Neutrophil (primary cell): ENCODE data around the gene HRCT1.
"Not testable (repeated sequence)": the region's sequence is repeated elsewhere in the genome, so short reads cannot be mapped to it uniquely, and the experiment has no call there.

ENCODE experiments used
- H3K27ac ChIP-seq: fragments of 200-600 bp; sonication (generic); 2 replicates; pipeline ENCODE4 v1.5.1; 2016; ENCODE audit warnings: mild to moderate bottlenecking, moderate library complexity
- H3K27me3 ChIP-seq: fragments of 200-600 bp; sonication (generic); 2 replicates; pipeline ENCODE4 v1.6.0; 2016; ENCODE audit warnings: mild to moderate bottlenecking
- H3K36me3 ChIP-seq: fragments of 200-600 bp; sonication (generic); 2 replicates; pipeline ENCODE4 v1.5.1; 2017
- H3K4me1 ChIP-seq, 2 experiments: fragments of 200-600 bp in 1 of 2; sonication (generic) in 1 of 2; 1 replicate in 1 of 2; 2 replicates in 1 of 2; pipeline versions ENCODE4 v1.5.1 to v1.6.1; 2013 to 2016; ENCODE audit warnings: low read depth in 1 of 2, low read length in 1 of 2, mild to moderate bottlenecking in 1 of 2, moderate library complexity in 1 of 2; ENCODE audit not compliant: control insufficient read depth in 1 of 2, insufficient read depth in 1 of 2
- H3K4me3 ChIP-seq, 2 experiments: fragments of 200-600 bp in 1 of 2; sonication (generic) in 1 of 2; 1 replicate in 1 of 2; 2 replicates in 1 of 2; pipeline ENCODE4 v1.5.1; 2013 to 2016; ENCODE audit warnings: low read depth in 1 of 2, low read length in 1 of 2, mild to moderate bottlenecking in 1 of 2, moderate library complexity in 1 of 2
- H3K9me3 ChIP-seq: fragments of 200-600 bp; sonication (generic); 2 replicates; pipeline ENCODE4 v1.5.1; 2016
- CTCF ChIP-seq: fragments of 200-600 bp; sonication (generic); IDR thresholded peaks from 2 replicates; pipeline ENCODE4 v1.5.1; 2016; ENCODE audit warnings: antibody characterized with exemption

HRCT1 gene

GRCh38 chr9:35896570-35896969 is 9.4 kb upstream of the HRCT1 start:
- H3K4me3 ChIP-seq, result no peak overlapping the region
- H3K36me3 ChIP-seq, result no peaks in the 10 kb centered on the region
- no peaks in the 10 kb centered on the region for H3K4me1 ChIP-seq
- no peak overlapping the region for H3K27ac ChIP-seq
- TF ChIP-seq CTCF, result no peak
- no peaks in the 10 kb centered on the region for H3K9me3 ChIP-seq
- peaks cover 85% of the 10 kb centered on the region for H3K27me3 ChIP-seq

- not testable (repeated sequence) for H3K36me3 ChIP-seq, H3K4me3 ChIP-seq, H3K9me3 ChIP-seq, H3K4me1 ChIP-seq, H3K27ac ChIP-seq
- peaks cover 84% of the 10 kb centered on the region for H3K27me3 ChIP-seq
These were observed 8.5 kb upstream of the HRCT1 start for GRCh38 chr9:35897376-35898099.

- H3K4me1 ChIP-seq, result no peaks in the 10 kb centered on the region
- H3K4me3 ChIP-seq, result no peak overlapping the region
- TF ChIP-seq CTCF, result no peak
- no peaks in the 10 kb centered on the region for H3K9me3 ChIP-seq
- peaks cover 79% of the 10 kb centered on the region for H3K27me3 ChIP-seq
- no peaks in the 10 kb centered on the region for H3K36me3 ChIP-seq
- no peak overlapping the region for H3K27ac ChIP-seq
These were observed 7.7 kb upstream of the HRCT1 start for GRCh38 chr9:35898337-35898736.

GRCh38 chr9:35899021-35899420 is 7.0 kb upstream of the HRCT1 start:
- peaks cover 74% of the 10 kb centered on the region for H3K27me3 ChIP-seq
- H3K4me1 ChIP-seq, result no peaks in the 10 kb centered on the region

GRCh38 chr9:35903049-35903448 is 3.0 kb upstream of the HRCT1 start:
- peak; percentile 55 for TF ChIP-seq CTCF

More at GRCh38 chr9:35899021-35899420, 7.0 kb upstream of the HRCT1 start:
- no peaks in the 10 kb centered on the region for H3K9me3 ChIP-seq
- no peaks in the 10 kb centered on the region for H3K36me3 ChIP-seq
- no peak for TF ChIP-seq CTCF
- H3K27ac ChIP-seq, result no peak overlapping the region
- H3K4me3 ChIP-seq, result no peak overlapping the region

GRCh38 chr9:35904338-35904737 is 1.7 kb upstream of the HRCT1 start:
- Histone ChIP-seq H3K27ac (no peak overlapping the region), H3K9me3 (no peaks in the 10 kb centered on the region), H3K4me3 (no peak overlapping the region), H3K27me3 (peaks cover 78% of the 10 kb centered on the region), H3K36me3 (no peaks in the 10 kb centered on the region), H3K4me1 (peaks cover 0 to 3% of the 10 kb centered on the region in 2 experiments)
- TF ChIP-seq CTCF, result no peak

More at GRCh38 chr9:35903049-35903448, 3.0 kb upstream of the HRCT1 start:
- Histone ChIP-seq H3K27me3 (peaks cover 78% of the 10 kb centered on the region), H3K36me3 (no peaks in the 10 kb centered on the region), H3K9me3 (no peaks in the 10 kb centered on the region), H3K4me1 (peaks cover 0 to 2% of the 10 kb centered on the region in 2 experiments), H3K4me3 (no peak overlapping the region), H3K27ac (no peak overlapping the region)
